ENCODE data around the gene COA4. TPM values are rescaled to one million over a fixed set of nuclear protein-coding genes. Genes with fewer than 3 reads are reported as not detected.

COA4 gene
- total RNA-seq, 1 experiment from 2014 or later = 114 TPM

DNA sequence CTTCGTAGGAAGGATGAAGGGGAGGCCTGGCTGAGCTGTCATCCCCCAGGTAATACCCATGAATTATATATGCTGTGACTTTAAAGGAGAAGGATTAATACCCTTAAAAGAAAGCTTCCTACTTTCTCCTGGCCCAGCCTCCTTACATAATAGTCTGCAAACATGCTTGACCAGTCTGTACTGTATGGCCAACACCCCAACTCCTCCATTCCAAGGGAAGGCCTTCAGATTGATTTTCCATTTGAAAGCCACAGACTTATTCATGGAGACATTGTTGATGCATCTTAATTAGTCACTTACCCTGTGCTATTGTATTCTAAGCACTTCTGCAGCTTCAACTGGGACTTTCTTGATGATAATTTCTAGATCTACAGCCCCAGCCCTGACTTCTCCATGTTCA is 2.1 kb upstream of the COA4 start (continued):
- TF ChIP-seq CREM (CRISPR knock-in tag; IDR thresholded peaks at IDR 0.05) = no peak
- TF ChIP-seq, protein P1, sequence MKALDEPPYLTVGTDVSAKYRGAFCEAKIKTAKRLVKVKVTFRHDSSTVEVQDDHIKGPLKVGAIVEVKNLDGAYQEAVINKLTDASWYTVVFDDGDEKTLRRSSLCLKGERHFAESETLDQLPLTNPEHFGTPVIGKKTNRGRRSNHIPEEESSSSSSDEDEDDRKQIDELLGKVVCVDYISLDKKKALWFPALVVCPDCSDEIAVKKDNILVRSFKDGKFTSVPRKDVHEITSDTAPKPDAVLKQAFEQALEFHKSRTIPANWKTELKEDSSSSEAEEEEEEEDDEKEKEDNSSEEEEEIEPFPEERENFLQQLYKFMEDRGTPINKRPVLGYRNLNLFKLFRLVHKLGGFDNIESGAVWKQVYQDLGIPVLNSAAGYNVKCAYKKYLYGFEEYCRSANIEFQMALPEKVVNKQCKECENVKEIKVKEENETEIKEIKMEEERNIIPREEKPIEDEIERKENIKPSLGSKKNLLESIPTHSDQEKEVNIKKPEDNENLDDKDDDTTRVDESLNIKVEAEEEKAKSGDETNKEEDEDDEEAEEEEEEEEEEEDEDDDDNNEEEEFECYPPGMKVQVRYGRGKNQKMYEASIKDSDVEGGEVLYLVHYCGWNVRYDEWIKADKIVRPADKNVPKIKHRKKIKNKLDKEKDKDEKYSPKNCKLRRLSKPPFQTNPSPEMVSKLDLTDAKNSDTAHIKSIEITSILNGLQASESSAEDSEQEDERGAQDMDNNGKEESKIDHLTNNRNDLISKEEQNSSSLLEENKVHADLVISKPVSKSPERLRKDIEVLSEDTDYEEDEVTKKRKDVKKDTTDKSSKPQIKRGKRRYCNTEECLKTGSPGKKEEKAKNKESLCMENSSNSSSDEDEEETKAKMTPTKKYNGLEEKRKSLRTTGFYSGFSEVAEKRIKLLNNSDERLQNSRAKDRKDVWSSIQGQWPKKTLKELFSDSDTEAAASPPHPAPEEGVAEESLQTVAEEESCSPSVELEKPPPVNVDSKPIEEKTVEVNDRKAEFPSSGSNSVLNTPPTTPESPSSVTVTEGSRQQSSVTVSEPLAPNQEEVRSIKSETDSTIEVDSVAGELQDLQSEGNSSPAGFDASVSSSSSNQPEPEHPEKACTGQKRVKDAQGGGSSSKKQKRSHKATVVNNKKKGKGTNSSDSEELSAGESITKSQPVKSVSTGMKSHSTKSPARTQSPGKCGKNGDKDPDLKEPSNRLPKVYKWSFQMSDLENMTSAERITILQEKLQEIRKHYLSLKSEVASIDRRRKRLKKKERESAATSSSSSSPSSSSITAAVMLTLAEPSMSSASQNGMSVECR (CRISPR knock-in tag; IDR thresholded peaks at IDR 0.05; ENCODE audit: borderline replicate concordance) = no peak

DNA sequence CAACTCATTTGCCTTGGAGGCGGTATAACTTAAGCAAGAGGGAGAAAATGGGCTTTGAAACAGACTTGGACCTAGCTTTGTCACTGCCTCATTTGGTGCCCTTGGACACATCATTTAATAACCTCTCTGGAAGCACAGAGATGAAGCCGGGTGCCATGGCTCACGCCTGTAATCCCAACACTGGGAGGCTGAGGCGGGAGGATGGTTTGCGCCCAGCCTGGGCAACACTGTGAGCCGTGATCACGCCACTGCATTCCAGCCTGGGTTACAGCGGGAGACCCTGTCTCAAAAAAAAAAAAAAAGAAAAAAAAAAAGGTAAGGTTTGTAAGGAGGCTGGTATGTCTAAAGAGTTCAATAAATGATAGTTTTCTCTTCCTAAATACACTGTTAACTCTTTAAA is 806 bp downstream of the COA4 start:
- Mint-ChIP-seq H3K27me3 (ENCODE audit: low read depth) (no peaks in the 10 kb centered on the region), H3K4me1 (peaks cover 18% of the 10 kb centered on the region), H3K4me3 (peak overlapping the region; percentile 95), H3K36me3 (peaks cover 32% of the 10 kb centered on the region), H3K9me3 (no peaks in the 10 kb centered on the region), H3K27ac (peak overlapping the region; percentile 98)
- TF ChIP-seq, protein P2, sequence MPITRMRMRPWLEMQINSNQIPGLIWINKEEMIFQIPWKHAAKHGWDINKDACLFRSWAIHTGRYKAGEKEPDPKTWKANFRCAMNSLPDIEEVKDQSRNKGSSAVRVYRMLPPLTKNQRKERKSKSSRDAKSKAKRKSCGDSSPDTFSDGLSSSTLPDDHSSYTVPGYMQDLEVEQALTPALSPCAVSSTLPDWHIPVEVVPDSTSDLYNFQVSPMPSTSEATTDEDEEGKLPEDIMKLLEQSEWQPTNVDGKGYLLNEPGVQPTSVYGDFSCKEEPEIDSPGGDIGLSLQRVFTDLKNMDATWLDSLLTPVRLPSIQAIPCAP (CRISPR knock-in tag; IDR thresholded peaks at IDR 0.05) = no peak
- TF ChIP-seq ZNF121 (CRISPR knock-in tag; IDR thresholded peaks at IDR 0.05) = 0 out of 2 replicates have a peak, but pooled peaks have one; percentile 33
- ATAC-seq (no peak), DNase-seq (ENCODE audit: low spot score) (peak; percentile 14)
- POLR2A ChIA-PET = no interaction called here
- CTCF ChIA-PET = no interaction called here

DNA sequence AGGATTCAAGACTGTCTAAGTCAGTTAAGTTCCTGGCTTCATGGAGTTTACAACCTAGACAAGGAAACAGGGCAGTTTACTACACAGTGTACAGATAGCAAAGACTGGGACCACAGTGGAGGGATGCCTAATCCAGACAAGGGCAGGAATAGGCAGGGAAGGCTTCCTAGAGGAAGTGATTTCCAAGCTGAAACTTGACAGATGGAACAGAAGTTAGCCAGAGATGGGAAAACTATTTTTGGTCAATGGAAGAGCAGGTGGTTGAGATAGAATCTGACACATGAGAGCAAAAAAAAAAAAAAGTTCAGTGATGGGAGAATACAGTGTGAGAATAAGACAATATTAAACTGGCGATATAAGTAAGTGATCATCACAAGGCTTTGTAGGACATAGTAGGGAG is 1.3 kb downstream of the COA4 start:
- peak overlapping the region; percentile 98 for H3K27ac Mint-ChIP-seq
- peaks cover 32% of the 10 kb centered on the region for H3K36me3 Mint-ChIP-seq
- H3K4me3 Mint-ChIP-seq = peak overlapping the region; percentile 95
- POLR2A ChIA-PET = no interaction called here
- no peak for ATAC-seq
- peaks cover 21% of the 10 kb centered on the region for H3K4me1 Mint-ChIP-seq
- CTCF ChIA-PET = no interaction called here
- H3K9me3 Mint-ChIP-seq = no peaks in the 10 kb centered on the region
- no peaks in the 10 kb centered on the region for H3K27me3 Mint-ChIP-seq (ENCODE audit: low read depth)
- DNase-seq (ENCODE audit: low spot score) = no peak
- TF ChIP-seq TEAD4 (CRISPR knock-in tag; IDR thresholded peaks at IDR 0.05) = no peak
- TF ChIP-seq, protein P3, sequence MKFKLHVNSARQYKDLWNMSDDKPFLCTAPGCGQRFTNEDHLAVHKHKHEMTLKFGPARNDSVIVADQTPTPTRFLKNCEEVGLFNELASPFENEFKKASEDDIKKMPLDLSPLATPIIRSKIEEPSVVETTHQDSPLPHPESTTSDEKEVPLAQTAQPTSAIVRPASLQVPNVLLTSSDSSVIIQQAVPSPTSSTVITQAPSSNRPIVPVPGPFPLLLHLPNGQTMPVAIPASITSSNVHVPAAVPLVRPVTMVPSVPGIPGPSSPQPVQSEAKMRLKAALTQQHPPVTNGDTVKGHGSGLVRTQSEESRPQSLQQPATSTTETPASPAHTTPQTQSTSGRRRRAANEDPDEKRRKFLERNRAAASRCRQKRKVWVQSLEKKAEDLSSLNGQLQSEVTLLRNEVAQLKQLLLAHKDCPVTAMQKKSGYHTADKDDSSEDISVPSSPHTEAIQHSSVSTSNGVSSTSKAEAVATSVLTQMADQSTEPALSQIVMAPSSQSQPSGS (CRISPR knock-in tag; IDR thresholded peaks at IDR 0.05; ENCODE audit: borderline replicate concordance, low read depth) = no peak
- TF ChIP-seq, protein P4, sequence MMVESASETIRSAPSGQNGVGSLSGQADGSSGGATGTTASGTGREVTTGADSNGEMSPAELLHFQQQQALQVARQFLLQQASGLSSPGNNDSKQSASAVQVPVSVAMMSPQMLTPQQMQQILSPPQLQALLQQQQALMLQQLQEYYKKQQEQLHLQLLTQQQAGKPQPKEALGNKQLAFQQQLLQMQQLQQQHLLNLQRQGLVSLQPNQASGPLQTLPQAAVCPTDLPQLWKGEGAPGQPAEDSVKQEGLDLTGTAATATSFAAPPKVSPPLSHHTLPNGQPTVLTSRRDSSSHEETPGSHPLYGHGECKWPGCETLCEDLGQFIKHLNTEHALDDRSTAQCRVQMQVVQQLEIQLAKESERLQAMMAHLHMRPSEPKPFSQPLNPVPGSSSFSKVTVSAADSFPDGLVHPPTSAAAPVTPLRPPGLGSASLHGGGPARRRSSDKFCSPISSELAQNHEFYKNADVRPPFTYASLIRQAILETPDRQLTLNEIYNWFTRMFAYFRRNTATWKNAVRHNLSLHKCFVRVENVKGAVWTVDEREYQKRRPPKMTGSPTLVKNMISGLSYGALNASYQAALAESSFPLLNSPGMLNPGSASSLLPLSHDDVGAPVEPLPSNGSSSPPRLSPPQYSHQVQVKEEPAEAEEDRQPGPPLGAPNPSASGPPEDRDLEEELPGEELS (CRISPR knock-in tag; IDR thresholded peaks at IDR 0.05) = no peak
- no peak for TF ChIP-seq FOXJ3 (CRISPR knock-in tag; IDR thresholded peaks at IDR 0.05; ENCODE audit: borderline replicate concordance)
- TF ChIP-seq, protein P5, sequence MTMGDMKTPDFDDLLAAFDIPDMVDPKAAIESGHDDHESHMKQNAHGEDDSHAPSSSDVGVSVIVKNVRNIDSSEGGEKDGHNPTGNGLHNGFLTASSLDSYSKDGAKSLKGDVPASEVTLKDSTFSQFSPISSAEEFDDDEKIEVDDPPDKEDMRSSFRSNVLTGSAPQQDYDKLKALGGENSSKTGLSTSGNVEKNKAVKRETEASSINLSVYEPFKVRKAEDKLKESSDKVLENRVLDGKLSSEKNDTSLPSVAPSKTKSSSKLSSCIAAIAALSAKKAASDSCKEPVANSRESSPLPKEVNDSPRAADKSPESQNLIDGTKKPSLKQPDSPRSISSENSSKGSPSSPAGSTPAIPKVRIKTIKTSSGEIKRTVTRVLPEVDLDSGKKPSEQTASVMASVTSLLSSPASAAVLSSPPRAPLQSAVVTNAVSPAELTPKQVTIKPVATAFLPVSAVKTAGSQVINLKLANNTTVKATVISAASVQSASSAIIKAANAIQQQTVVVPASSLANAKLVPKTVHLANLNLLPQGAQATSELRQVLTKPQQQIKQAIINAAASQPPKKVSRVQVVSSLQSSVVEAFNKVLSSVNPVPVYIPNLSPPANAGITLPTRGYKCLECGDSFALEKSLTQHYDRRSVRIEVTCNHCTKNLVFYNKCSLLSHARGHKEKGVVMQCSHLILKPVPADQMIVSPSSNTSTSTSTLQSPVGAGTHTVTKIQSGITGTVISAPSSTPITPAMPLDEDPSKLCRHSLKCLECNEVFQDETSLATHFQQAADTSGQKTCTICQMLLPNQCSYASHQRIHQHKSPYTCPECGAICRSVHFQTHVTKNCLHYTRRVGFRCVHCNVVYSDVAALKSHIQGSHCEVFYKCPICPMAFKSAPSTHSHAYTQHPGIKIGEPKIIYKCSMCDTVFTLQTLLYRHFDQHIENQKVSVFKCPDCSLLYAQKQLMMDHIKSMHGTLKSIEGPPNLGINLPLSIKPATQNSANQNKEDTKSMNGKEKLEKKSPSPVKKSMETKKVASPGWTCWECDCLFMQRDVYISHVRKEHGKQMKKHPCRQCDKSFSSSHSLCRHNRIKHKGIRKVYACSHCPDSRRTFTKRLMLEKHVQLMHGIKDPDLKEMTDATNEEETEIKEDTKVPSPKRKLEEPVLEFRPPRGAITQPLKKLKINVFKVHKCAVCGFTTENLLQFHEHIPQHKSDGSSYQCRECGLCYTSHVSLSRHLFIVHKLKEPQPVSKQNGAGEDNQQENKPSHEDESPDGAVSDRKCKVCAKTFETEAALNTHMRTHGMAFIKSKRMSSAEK (CRISPR knock-in tag; IDR thresholded peaks at IDR 0.05; ENCODE audit: borderline replicate concordance) = no peak
- TF ChIP-seq, protein P6, sequence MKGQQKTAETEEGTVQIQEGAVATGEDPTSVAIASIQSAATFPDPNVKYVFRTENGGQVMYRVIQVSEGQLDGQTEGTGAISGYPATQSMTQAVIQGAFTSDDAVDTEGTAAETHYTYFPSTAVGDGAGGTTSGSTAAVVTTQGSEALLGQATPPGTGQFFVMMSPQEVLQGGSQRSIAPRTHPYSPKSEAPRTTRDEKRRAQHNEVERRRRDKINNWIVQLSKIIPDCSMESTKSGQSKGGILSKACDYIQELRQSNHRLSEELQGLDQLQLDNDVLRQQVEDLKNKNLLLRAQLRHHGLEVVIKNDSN (CRISPR knock-in tag; IDR thresholded peaks at IDR 0.05) = no peak
- TF ChIP-seq ZNF423 (CRISPR knock-in tag; IDR thresholded peaks at IDR 0.05) = no peak
- no peak for TF ChIP-seq NR3C1 (CRISPR knock-in tag; conservative IDR thresholded peaks at IDR 0.05; ENCODE audit: low read depth)
- no peak for TF ChIP-seq NFYB (CRISPR knock-in tag; conservative IDR thresholded peaks at IDR 0.05; ENCODE audit: low read depth)
- TF ChIP-seq, protein P7, sequence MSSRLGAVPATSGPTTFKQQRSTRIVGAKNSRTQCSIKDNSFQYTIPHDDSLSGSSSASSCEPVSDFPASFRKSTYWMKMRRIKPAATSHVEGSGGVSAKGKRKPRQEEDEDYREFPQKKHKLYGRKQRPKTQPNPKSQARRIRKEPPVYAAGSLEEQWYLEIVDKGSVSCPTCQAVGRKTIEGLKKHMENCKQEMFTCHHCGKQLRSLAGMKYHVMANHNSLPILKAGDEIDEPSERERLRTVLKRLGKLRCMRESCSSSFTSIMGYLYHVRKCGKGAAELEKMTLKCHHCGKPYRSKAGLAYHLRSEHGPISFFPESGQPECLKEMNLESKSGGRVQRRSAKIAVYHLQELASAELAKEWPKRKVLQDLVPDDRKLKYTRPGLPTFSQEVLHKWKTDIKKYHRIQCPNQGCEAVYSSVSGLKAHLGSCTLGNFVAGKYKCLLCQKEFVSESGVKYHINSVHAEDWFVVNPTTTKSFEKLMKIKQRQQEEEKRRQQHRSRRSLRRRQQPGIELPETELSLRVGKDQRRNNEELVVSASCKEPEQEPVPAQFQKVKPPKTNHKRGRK (CRISPR knock-in tag; IDR thresholded peaks at IDR 0.05; ENCODE audit: borderline replicate concordance) = no peak
- no peak for TF ChIP-seq JUN (CRISPR knock-in tag; IDR thresholded peaks at IDR 0.05)
- TF ChIP-seq NFE2L1 (CRISPR knock-in tag; IDR thresholded peaks at IDR 0.05) = no peak
- no peak for TF ChIP-seq FOXP1 (CRISPR knock-in tag; IDR thresholded peaks at IDR 0.05; ENCODE audit: borderline replicate concordance)
- no peak for TF ChIP-seq GTF2I (CRISPR knock-in tag; conservative IDR thresholded peaks at IDR 0.05)
- no peak for TF ChIP-seq ETV6 (CRISPR knock-in tag; IDR thresholded peaks at IDR 0.05)
